ENCODE results near the gene SERPING1. TPM values are rescaled to one million over a fixed set of nuclear protein-coding genes. Genes with fewer than 3 reads are reported as not detected.
A peak's percentile ranks its signal among the peaks of the same experiment; 100 is the strongest.

Gene SERPING1
- polyA plus RNA-seq, 1 donor (not counting 4 experiments of a cell fraction or from before 2014, with no cell fraction given): 12.8 TPM

GRCh38 chr11:57656885-57657193 is 59.4 kb downstream of the SERPING1 start:
- Histone ChIP-seq H3K27me3 (ENCODE audit: control insufficient read depth, extremely low read depth, insufficient read depth, low read length) (no peaks in the 10 kb centered on the region), H3K79me2 (ENCODE audit: control insufficient read depth, insufficient read depth, low read length) (peaks cover 30% of the 10 kb centered on the region), H3K36me3 (ENCODE audit: control insufficient read depth in 2 of 2, extremely low read depth in 1 of 2, insufficient read depth in 2 of 2, low read length in 2 of 2) (peaks cover 4 to 7% of the 10 kb centered on the region in 2 experiments), H3K4me2 (ENCODE audit: control insufficient read depth, extremely low read depth, insufficient read depth, low read depth, low read length) (peak overlapping the region; percentile 68), H3K9me1 (ENCODE audit: control insufficient read depth, extremely low read depth, insufficient read depth, low read length) (no peaks in the 10 kb centered on the region), H3K4me1 (ENCODE audit: control insufficient read depth, extremely low read depth, insufficient read depth, low read length) (peaks cover 5% of the 10 kb centered on the region), H3K9ac (ENCODE audit: control insufficient read depth, extremely low read depth, insufficient read depth, low read length) (peak overlapping the region; percentile 80), H4K20me1 (ENCODE audit: control insufficient read depth, extremely low read depth, insufficient read depth, low read length) (no peaks in the 10 kb centered on the region), H3K9me3 (ENCODE audit: control insufficient read depth, low read depth, low read length) (no peaks in the 10 kb centered on the region), H3K27ac (ENCODE audit: control insufficient read depth, insufficient read depth, low read length) (peak overlapping the region; percentile 79), H3K4me3 (ENCODE audit: control insufficient read depth in 2 of 3, extremely low read depth in 1 of 3, insufficient read depth in 2 of 3, low read depth in 1 of 3, low read length in 3 of 3) (peak overlapping the region; percentile 50 to 95 (median 87)), H2AFZ (ENCODE audit: control insufficient read depth, low read length) (peak overlapping the region; percentile 34)
- DNase-seq (ENCODE audit: low read depth, low spot score): no peak
- FAIRE-seq: no peak
- TF ChIP-seq, protein P1, sequence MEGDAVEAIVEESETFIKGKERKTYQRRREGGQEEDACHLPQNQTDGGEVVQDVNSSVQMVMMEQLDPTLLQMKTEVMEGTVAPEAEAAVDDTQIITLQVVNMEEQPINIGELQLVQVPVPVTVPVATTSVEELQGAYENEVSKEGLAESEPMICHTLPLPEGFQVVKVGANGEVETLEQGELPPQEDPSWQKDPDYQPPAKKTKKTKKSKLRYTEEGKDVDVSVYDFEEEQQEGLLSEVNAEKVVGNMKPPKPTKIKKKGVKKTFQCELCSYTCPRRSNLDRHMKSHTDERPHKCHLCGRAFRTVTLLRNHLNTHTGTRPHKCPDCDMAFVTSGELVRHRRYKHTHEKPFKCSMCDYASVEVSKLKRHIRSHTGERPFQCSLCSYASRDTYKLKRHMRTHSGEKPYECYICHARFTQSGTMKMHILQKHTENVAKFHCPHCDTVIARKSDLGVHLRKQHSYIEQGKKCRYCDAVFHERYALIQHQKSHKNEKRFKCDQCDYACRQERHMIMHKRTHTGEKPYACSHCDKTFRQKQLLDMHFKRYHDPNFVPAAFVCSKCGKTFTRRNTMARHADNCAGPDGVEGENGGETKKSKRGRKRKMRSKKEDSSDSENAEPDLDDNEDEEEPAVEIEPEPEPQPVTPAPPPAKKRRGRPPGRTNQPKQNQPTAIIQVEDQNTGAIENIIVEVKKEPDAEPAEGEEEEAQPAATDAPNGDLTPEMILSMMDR (optimal IDR thresholded peaks at IDR 0.05 in 1 of 3, IDR thresholded peaks at IDR 0.05 in 1 of 3, conservative IDR thresholded peaks at IDR 0.05 in 1 of 3; ENCODE audit: extremely low read depth in 1 of 3, insufficient read depth in 2 of 3, low read length in 3 of 3): no peak
- no peak for TF ChIP-seq EZH2 (IDR thresholded peaks at IDR 0.05; ENCODE audit: low read length)
- dilution Hi-C loops (cut with MboI; ENCODE audit: extremely low pct_ligation_motif_present, low sequenced_read_pairs): no loop called here

DNA sequence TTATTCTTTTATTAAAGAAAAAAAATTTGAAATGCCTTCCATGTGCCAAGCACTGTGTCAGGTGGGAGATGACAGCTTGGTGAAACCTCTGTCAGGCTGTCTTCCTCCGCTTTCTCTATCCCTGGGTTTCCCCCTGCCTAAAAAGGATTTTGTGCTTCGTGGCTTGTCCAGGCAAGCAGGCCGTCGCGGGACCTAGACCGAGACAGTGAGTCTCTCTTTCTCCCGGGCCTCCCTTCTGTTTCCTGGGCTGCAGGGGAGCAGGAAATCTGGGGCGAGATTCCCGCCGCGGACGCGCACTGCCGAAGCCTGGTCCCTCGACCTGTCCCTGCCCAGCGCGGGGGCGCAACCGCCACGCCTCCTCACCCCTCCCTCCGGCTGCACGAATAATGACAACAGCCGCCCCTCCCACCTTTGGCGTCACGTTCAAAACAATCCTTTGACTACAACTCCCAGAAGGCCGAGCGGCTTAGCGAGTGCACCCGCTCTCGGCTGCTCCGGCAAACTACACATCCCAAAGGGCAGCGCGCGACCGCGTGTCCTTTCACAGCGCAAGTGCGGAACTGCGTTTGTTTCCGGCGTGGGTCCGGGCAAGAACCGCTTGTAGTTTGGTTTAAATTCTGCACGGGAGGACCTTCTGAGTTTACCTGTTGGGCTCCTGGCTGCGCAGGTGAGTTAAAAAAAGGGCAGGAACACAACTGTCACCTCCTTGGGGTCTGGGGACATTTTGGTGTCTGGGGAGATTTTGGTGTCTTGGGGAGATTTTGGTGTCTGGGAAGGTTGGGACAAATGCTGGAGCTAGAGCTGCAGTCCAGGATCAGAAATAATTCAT is 59.9 kb downstream of the SERPING1 start, which contains the start of gene CLP1:
CLP1 (plus strand) TSS at position 569 of the 829 bp plus-strand sequence. CDS start 1,715 bp downstream, outside the sequence.
- peak within 1 kb of the TSS; percentile 50 to 95 (median 87) for H3K4me3 ChIP-seq (ENCODE audit: control insufficient read depth in 2 of 3, extremely low read depth in 1 of 3, insufficient read depth in 2 of 3, low read depth in 1 of 3, low read length in 3 of 3)
- TF ChIP-seq, protein P1 (optimal IDR thresholded peaks at IDR 0.05 in 1 of 3, IDR thresholded peaks at IDR 0.05 in 1 of 3, conservative IDR thresholded peaks at IDR 0.05 in 1 of 3; ENCODE audit: extremely low read depth in 1 of 3, insufficient read depth in 2 of 3, low read length in 3 of 3): no peak
- FAIRE-seq: peak; percentile 59

More for the DNA sequence above, 59.9 kb downstream of the SERPING1 start, which contains the start of gene CLP1:
- H3K4me1 ChIP-seq (ENCODE audit: control insufficient read depth, extremely low read depth, insufficient read depth, low read length): peaks cover 5% of the 10 kb centered on the region
- peak; percentile 87 for DNase-seq (ENCODE audit: low read depth, low spot score)
- no peaks in the 10 kb centered on the region for H3K9me3 ChIP-seq (ENCODE audit: control insufficient read depth, low read depth, low read length)
- H3K9ac ChIP-seq (ENCODE audit: control insufficient read depth, extremely low read depth, insufficient read depth, low read length): peak within 1 kb of the TSS; percentile 80
- peak within 1 kb of the TSS; percentile 68 for H3K4me2 ChIP-seq (ENCODE audit: control insufficient read depth, extremely low read depth, insufficient read depth, low read depth, low read length)
- peak within 1 kb of the TSS; percentile 79 for H3K27ac ChIP-seq (ENCODE audit: control insufficient read depth, insufficient read depth, low read length)
- H3K79me2 ChIP-seq (ENCODE audit: control insufficient read depth, insufficient read depth, low read length): peaks cover 30% of the 10 kb centered on the region
- H3K9me1 ChIP-seq (ENCODE audit: control insufficient read depth, extremely low read depth, insufficient read depth, low read length): no peaks in the 10 kb centered on the region
- peak within 1 kb of the TSS; percentile 78 for H2AFZ ChIP-seq (ENCODE audit: control insufficient read depth, low read length)
- H3K36me3 ChIP-seq (ENCODE audit: control insufficient read depth in 2 of 2, extremely low read depth in 1 of 2, insufficient read depth in 2 of 2, low read length in 2 of 2): peaks cover 4 to 7% of the 10 kb centered on the region in 2 experiments
- no peaks in the 10 kb centered on the region for H3K27me3 ChIP-seq (ENCODE audit: control insufficient read depth, extremely low read depth, insufficient read depth, low read length)
- dilution Hi-C loops (cut with MboI; ENCODE audit: extremely low pct_ligation_motif_present, low sequenced_read_pairs): no loop called here
- no peaks in the 10 kb centered on the region for H4K20me1 ChIP-seq (ENCODE audit: control insufficient read depth, extremely low read depth, insufficient read depth, low read length)

Measured in keratinocyte (primary cell).